HepG2 (cell line): Measurements from ENCODE around the gene DMGDH. TPM values are rescaled to one million over a fixed set of nuclear protein-coding genes. Genes with fewer than 3 reads are reported as not detected.

Source experiments
- DNMT3B ChIP-seq: conservative IDR thresholded peaks from 2 replicates; pipeline ENCODE4 v1.6.1; 2016; ENCODE audit warnings: missing biosample characterization, control low read depth
- ETV6 ChIP-seq: sonication (generic); formaldehyde crosslinking; conservative IDR thresholded peaks from 2 replicates; pipeline ENCODE4 v1.4.0; 2020; ENCODE audit warnings: missing genetic modification reagents
- JUN ChIP-seq: sonication (generic); formaldehyde crosslinking; IDR thresholded peaks from 2 replicates; pipeline ENCODE4 v1.4.0; 2020; ENCODE audit warnings: mild to moderate bottlenecking, missing genetic modification reagents
- KAT2B ChIP-seq: fragments of 150-350 bp; IDR thresholded peaks from 2 replicates; pipeline ENCODE4 v1.6.1; 2014; ENCODE audit warnings: low read depth, low read length, borderline replicate concordance
- KLF12 ChIP-seq: sonication (generic); formaldehyde crosslinking; IDR thresholded peaks from 2 replicates; pipeline ENCODE4 v1.4.0; 2020; ENCODE audit warnings: missing genetic modification reagents, borderline replicate concordance
- NBN ChIP-seq: fragments of 450-650 bp; conservative IDR thresholded peaks from 2 replicates; pipeline ENCODE4 v1.6.1; 2017
- NR2F1 ChIP-seq, 2 experiments: fragments of 450-650 bp in 1 of 2; formaldehyde crosslinking in 1 of 2; IDR thresholded peaks; 2 replicates each; pipeline versions ENCODE4 v1.5.0 to v1.6.1; 2016 to 2020; ENCODE audit warnings: mild to moderate bottlenecking in 1 of 2, missing compliant biosample characterization in 1 of 2, missing genetic modification reagents in 1 of 2, moderate library complexity in 1 of 2
- NR2F2 ChIP-seq: IDR thresholded peaks from 2 replicates; pipeline ENCODE4 v1.6.1; 2012; ENCODE audit warnings: low read depth, inconsistent platforms, borderline replicate concordance
- PAF1 ChIP-seq: IDR thresholded peaks from 2 replicates; pipeline ENCODE4 v1.6.1; 2016; ENCODE audit warnings: missing genetic modification reagents, missing compliant biosample characterization
- PHF5A ChIP-seq: IDR thresholded peaks from one replicate; pipeline ENCODE4 v1.6.1; 2018; ENCODE audit warnings: low read depth, missing genetic modification reagents; ENCODE audit not compliant: unreplicated experiment
- POLR2A ChIP-seq, 2 experiments: IDR thresholded peaks; 2 replicates each; pipeline ENCODE4 v1.6.1; 2011; ENCODE audit warnings: low read depth in 2 of 2, low read length in 2 of 2, mild to moderate bottlenecking in 1 of 2, moderate library complexity in 1 of 2; ENCODE audit not compliant: insufficient read depth in 1 of 2
- RBM39 ChIP-seq: fragments of 200-400 bp; formaldehyde crosslinking; IDR thresholded peaks from one replicate; pipeline ENCODE4 v1.6.1; 2018; ENCODE audit warnings: antibody characterized with exemption, mild to moderate bottlenecking, low read depth, low read length; ENCODE audit not compliant: poor library complexity, severe bottlenecking
- SNAPC2 ChIP-seq: sonication (generic); formaldehyde crosslinking; IDR thresholded peaks from 2 replicates; pipeline ENCODE4 v1.8.1; 2022; ENCODE audit warnings: mild to moderate bottlenecking, missing genetic modification reagents
- SP140L ChIP-seq: sonication (generic); formaldehyde crosslinking; IDR thresholded peaks from 2 replicates; pipeline ENCODE4 v1.4.0; 2020; ENCODE audit warnings: missing genetic modification reagents, borderline replicate concordance
- YEATS4 ChIP-seq: sonication (generic); formaldehyde crosslinking; IDR thresholded peaks from 2 replicates; pipeline ENCODE4 v1.4.0; 2020; ENCODE audit warnings: missing genetic modification reagents, borderline replicate concordance
- ZBTB8A ChIP-seq: sonication (generic); formaldehyde crosslinking; IDR thresholded peaks from 2 replicates; pipeline ENCODE4 v1.4.0; 2020; ENCODE audit warnings: mild to moderate bottlenecking, low read depth, missing genetic modification reagents, borderline replicate concordance
- ZFP41 ChIP-seq: sonication (generic); formaldehyde crosslinking; IDR thresholded peaks from 2 replicates; pipeline ENCODE4 v1.4.0; 2020; ENCODE audit warnings: mild to moderate bottlenecking, missing genetic modification reagents, borderline replicate concordance
- ZNF264 ChIP-seq: sonication (generic); formaldehyde crosslinking; IDR thresholded peaks from 2 replicates; pipeline ENCODE4 v1.4.0; 2020; ENCODE audit warnings: missing genetic modification reagents
- ZNF317 ChIP-seq: sonication (generic); formaldehyde crosslinking; IDR thresholded peaks from 2 replicates; pipeline ENCODE4 v1.5.0; 2020; ENCODE audit warnings: mild to moderate bottlenecking, missing genetic modification reagents
- ZNF367 ChIP-seq: sonication (generic); formaldehyde crosslinking; IDR thresholded peaks from 2 replicates; pipeline ENCODE4 v1.4.0; 2020; ENCODE audit warnings: missing genetic modification reagents, borderline replicate concordance
- ZNF562 ChIP-seq: sonication (generic); formaldehyde crosslinking; IDR thresholded peaks from 2 replicates; pipeline ENCODE4 v1.8.0; 2022; ENCODE audit warnings: missing genetic modification reagents, borderline replicate concordance
- ZNF674 ChIP-seq: sonication (generic); formaldehyde crosslinking; IDR thresholded peaks from 2 replicates; pipeline ENCODE4 v1.5.0; 2020; ENCODE audit warnings: low read depth, mild to moderate bottlenecking, missing genetic modification reagents
- ZNF768 ChIP-seq: sonication (generic); formaldehyde crosslinking; IDR thresholded peaks from 2 replicates; pipeline ENCODE4 v1.4.0; 2020; ENCODE audit warnings: missing genetic modification reagents
- polyA plus RNA-seq, 8 experiments: library from polyadenylated mRNA; depleted of rRNA in 3 of 8; stranded (reverse) in 7 of 8; unstranded in 1 of 8; fragments of >200 nt; fragmentation: Illumina TruSeq in 4 of 8; extraction: Trizol in 4 of 8; gene quantifications; 2 replicates each; pipeline versions ENCODE4 v1.2.1 to v1.2.3, GENCODE V29; 2011 to 2016; ENCODE audit warnings: low read depth in 4 of 8, missing spikeins in 1 of 8, mixed read lengths in 1 of 8; ENCODE audit not compliant: insufficient read depth in 1 of 8
- total RNA-seq, 5 experiments: library from RNA; depleted of rRNA; stranded (reverse); fragments of >200 nt; fragmentation: Illumina TruSeq; extraction: Trizol; gene quantifications; 2 replicates each; pipeline ENCODE4 v1.2.3, GENCODE V29; 2016; ENCODE audit warnings: low read depth in 1 of 5
- TF ChIP-seq, protein P1 (sequence below): sonication (generic); formaldehyde crosslinking; IDR thresholded peaks from 2 replicates; pipeline ENCODE4 v1.8.1; 2023; ENCODE audit warnings: mild to moderate bottlenecking, missing genetic modification reagents
- TF ChIP-seq, protein P2 (sequence below): sonication (generic); formaldehyde crosslinking; IDR thresholded peaks from 2 replicates; pipeline ENCODE4 v1.9.0; 2021; ENCODE audit warnings: missing genetic modification reagents, borderline replicate concordance
- TF ChIP-seq, protein P3 (sequence below): sonication (generic); formaldehyde crosslinking; IDR thresholded peaks from 2 replicates; pipeline ENCODE4 v1.8.0; 2022; ENCODE audit warnings: mild to moderate bottlenecking, missing genetic modification reagents
- TF ChIP-seq, protein P4 (sequence below): sonication (generic); formaldehyde crosslinking; IDR thresholded peaks from 2 replicates; pipeline ENCODE4 v1.8.1; 2023; ENCODE audit warnings: mild to moderate bottlenecking, moderate library complexity, missing genetic modification reagents

DMGDH gene
- total and polyA plus RNA-seq, 2 of the 13 experiments (the other 11 are each of a cell fraction or from before 2014, with no cell fraction given) = 3.6 to 7.9 TPM

DNA sequence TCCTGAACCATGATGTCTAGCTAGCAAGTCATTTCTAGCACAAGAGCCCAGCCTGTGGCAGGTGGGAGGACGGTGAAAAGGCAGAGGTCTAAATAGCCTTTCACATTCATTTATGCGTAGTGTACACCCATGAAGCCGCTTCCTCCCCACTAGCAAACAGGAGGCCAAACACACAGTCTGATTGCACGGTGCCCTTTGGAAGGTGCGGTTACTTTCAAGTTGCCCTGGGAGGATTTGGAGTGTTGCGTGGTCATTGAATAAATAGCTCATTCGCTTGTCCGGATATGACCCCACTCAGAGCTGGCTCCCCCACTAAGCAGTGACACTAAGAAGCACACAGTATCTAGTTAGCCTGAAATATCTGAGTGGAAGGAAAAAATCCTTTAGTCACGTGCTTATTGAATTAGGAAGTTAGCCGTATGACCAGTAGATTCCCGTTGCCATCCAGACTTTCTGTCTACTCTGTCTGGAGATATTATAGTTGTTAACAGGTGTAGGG lies 83.7 kb downstream of the DMGDH start (continued):
- TF ChIP-seq, protein P1, sequence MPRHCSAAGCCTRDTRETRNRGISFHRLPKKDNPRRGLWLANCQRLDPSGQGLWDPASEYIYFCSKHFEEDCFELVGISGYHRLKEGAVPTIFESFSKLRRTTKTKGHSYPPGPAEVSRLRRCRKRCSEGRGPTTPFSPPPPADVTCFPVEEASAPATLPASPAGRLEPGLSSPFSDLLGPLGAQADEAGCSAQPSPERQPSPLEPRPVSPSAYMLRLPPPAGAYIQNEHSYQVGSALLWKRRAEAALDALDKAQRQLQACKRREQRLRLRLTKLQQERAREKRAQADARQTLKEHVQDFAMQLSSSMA = 0 out of 2 replicates have a peak, but pooled peaks have one; percentile 43
- TF ChIP-seq ZFP41 (CRISPR knock-in tag) (no peak), SP140L (CRISPR knock-in tag) (no peak), NR2F1 (CRISPR knock-in tag; IDR thresholded peaks at IDR 0.05) (peak; percentile 93 to 96), NBN (no peak), KAT2B (no peak), POLR2A (IDR thresholded peaks at IDR 0.05; ENCODE audit: insufficient read depth in 1 of 2, low read depth in 2 of 2, low read length in 2 of 2) (peak; percentile 80 to 98), ZNF768 (CRISPR knock-in tag) (no peak), ZNF562 (CRISPR knock-in tag) (peak; percentile 46; the same call in 1 of the 2 replicates), ZNF674 (CRISPR knock-in tag) (no peak), JUN (CRISPR knock-in tag) (peak; percentile 87), ETV6 (0 out of 2 replicates have a peak, but pooled peaks have one; percentile 38), ZNF264 (CRISPR knock-in tag) (peak; percentile 97), ZNF317 (CRISPR knock-in tag) (peak; percentile 89), DNMT3B (CRISPR knock-in tag) (peak; percentile 70; the same call in 1 of the 2 replicates), YEATS4 (CRISPR knock-in tag) (peak; percentile 82), RBM39 (no peak), PHF5A (CRISPR knock-in tag) (peak; percentile 79), ZBTB8A (CRISPR knock-in tag) (no peak), KLF12 (CRISPR knock-in tag) (peak; percentile 82; the same call in 1 of the 2 replicates), PAF1 (peak; percentile 84; the same call in 1 of the 2 replicates), NR2F2 (peak; percentile 98), SNAPC2 (CRISPR knock-in tag) (peak; percentile 57; the same call in 1 of the 2 replicates), ZNF367 (CRISPR knock-in tag) (no peak)
- TF ChIP-seq, protein P2, sequence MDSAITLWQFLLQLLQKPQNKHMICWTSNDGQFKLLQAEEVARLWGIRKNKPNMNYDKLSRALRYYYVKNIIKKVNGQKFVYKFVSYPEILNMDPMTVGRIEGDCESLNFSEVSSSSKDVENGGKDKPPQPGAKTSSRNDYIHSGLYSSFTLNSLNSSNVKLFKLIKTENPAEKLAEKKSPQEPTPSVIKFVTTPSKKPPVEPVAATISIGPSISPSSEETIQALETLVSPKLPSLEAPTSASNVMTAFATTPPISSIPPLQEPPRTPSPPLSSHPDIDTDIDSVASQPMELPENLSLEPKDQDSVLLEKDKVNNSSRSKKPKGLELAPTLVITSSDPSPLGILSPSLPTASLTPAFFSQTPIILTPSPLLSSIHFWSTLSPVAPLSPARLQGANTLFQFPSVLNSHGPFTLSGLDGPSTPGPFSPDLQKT (CRISPR knock-in tag) = no peak
- TF ChIP-seq, protein P3, sequence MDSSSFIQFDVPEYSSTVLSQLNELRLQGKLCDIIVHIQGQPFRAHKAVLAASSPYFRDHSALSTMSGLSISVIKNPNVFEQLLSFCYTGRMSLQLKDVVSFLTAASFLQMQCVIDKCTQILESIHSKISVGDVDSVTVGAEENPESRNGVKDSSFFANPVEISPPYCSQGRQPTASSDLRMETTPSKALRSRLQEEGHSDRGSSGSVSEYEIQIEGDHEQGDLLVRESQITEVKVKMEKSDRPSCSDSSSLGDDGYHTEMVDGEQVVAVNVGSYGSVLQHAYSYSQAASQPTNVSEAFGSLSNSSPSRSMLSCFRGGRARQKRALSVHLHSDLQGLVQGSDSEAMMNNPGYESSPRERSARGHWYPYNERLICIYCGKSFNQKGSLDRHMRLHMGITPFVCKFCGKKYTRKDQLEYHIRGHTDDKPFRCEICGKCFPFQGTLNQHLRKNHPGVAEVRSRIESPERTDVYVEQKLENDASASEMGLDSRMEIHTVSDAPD (CRISPR knock-in tag) = peak; percentile 54; the same call in 1 of the 2 replicates
- TF ChIP-seq, protein P4, sequence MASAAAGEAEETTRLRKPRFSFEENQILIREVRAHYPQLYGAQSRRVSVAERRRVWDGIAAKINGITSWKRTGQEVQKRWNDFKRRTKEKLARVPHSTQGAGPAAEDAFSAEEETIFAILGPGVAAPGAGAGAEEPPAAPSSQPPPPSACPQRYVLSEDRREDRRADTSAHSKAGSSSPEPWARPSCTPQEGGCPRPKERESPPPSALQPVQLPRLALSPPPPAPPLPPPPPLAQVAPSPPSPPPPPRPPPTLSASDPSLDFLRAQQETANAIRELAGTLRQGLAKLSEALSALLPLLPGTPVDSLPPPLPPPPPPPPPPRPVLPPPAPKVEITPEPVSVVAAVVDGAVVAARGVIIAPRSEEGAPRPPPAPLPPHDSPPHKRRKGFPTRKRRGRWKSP (CRISPR knock-in tag) = peak; percentile 50; the same call in 1 of the 2 replicates
